HepG2 (cell line): ENCODE data around the gene CCSER1. TPM values are rescaled to one million over a fixed set of nuclear protein-coding genes. Genes with fewer than 3 reads are reported as not detected.

ENCODE experiments used
- HOXA3 ChIP-seq: sonication (generic); formaldehyde crosslinking; IDR thresholded peaks from 2 replicates; pipeline ENCODE4 v1.5.0; 2020; ENCODE audit warnings: missing genetic modification reagents
- MYC ChIP-seq: sonication (generic); formaldehyde crosslinking; IDR thresholded peaks from 2 replicates; pipeline ENCODE4 v1.9.0; 2021; ENCODE audit warnings: missing genetic modification reagents, borderline replicate concordance
- ZNF33A ChIP-seq: sonication (generic); formaldehyde crosslinking; IDR thresholded peaks from 2 replicates; pipeline ENCODE4 v1.5.1; 2020; ENCODE audit warnings: missing genetic modification reagents, mild to moderate bottlenecking, moderate library complexity, borderline replicate concordance
- polyA plus RNA-seq, 8 experiments: library from polyadenylated mRNA; depleted of rRNA in 3 of 8; stranded (reverse) in 7 of 8; unstranded in 1 of 8; fragments of >200 nt; fragmentation: Illumina TruSeq in 4 of 8; extraction: Trizol in 4 of 8; gene quantifications; 2 replicates each; pipeline versions ENCODE4 v1.2.1 to v1.2.3, GENCODE V29; 2011 to 2016; ENCODE audit warnings: low read depth in 4 of 8, missing spikeins in 1 of 8, mixed read lengths in 1 of 8; ENCODE audit not compliant: insufficient read depth in 1 of 8
- total RNA-seq, 5 experiments: library from RNA; depleted of rRNA; stranded (reverse); fragments of >200 nt; fragmentation: Illumina TruSeq; extraction: Trizol; gene quantifications; 2 replicates each; pipeline ENCODE4 v1.2.3, GENCODE V29; 2016; ENCODE audit warnings: low read depth in 1 of 5
- TF ChIP-seq, protein P1 (sequence below): sonication (generic); formaldehyde crosslinking; IDR thresholded peaks from 2 replicates; pipeline ENCODE4 v1.4.0; 2020; ENCODE audit warnings: missing genetic modification reagents, borderline replicate concordance
- TF ChIP-seq, protein P2 (sequence below): sonication (generic); formaldehyde crosslinking; IDR thresholded peaks from 2 replicates; pipeline ENCODE4 v1.8.0; 2022; ENCODE audit warnings: mild to moderate bottlenecking, missing genetic modification reagents, moderate library complexity
- TF ChIP-seq, protein P3 (sequence below): sonication (generic); formaldehyde crosslinking; IDR thresholded peaks from 2 replicates; pipeline ENCODE4 v1.8.1; 2023; ENCODE audit warnings: missing genetic modification reagents, inconsistent platforms, borderline replicate concordance
- TF ChIP-seq, protein P4 (sequence below): sonication (generic); formaldehyde crosslinking; conservative IDR thresholded peaks from 2 replicates; pipeline ENCODE4 v1.4.0; 2020; ENCODE audit warnings: missing genetic modification reagents

The CCSER1 gene
- total and polyA plus RNA-seq, 2 of the 13 experiments (the other 11 are each of a cell fraction or from before 2014, with no cell fraction given) = not detected

DNA sequence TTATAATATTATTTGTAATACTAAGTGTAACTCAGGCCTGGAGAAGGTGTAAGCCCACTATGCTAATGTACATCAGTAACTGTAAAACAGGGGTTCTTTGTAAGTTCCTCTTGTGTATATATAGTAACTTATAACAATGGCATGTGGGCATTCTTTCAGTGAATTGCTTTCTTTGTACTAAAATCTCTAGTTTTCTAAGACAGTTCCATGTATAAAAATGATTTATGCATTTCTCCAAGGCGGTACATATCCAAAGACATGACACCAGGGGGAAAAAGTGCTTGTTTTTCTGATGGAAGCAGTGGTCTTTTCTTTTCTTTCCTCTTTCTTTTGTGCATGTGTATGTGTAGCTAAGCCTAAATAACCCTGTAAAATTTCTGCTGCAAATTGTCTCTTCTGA lies 1474.2 kb downstream of the CCSER1 start (continued):
- TF ChIP-seq, protein P1, sequence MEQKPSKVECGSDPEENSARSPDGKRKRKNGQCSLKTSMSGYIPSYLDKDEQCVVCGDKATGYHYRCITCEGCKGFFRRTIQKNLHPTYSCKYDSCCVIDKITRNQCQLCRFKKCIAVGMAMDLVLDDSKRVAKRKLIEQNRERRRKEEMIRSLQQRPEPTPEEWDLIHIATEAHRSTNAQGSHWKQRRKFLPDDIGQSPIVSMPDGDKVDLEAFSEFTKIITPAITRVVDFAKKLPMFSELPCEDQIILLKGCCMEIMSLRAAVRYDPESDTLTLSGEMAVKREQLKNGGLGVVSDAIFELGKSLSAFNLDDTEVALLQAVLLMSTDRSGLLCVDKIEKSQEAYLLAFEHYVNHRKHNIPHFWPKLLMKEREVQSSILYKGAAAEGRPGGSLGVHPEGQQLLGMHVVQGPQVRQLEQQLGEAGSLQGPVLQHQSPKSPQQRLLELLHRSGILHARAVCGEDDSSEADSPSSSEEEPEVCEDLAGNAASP (CRISPR knock-in tag) = no peak
- no peak for TF ChIP-seq ZNF33A (CRISPR knock-in tag)
- TF ChIP-seq, protein P2, sequence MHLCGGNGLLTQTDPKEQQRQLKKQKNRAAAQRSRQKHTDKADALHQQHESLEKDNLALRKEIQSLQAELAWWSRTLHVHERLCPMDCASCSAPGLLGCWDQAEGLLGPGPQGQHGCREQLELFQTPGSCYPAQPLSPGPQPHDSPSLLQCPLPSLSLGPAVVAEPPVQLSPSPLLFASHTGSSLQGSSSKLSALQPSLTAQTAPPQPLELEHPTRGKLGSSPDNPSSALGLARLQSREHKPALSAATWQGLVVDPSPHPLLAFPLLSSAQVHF (CRISPR knock-in tag) = no peak
- no peak for TF ChIP-seq HOXA3 (CRISPR knock-in tag)
- TF ChIP-seq MYC (CRISPR knock-in tag) = no peak
- TF ChIP-seq, protein P3, sequence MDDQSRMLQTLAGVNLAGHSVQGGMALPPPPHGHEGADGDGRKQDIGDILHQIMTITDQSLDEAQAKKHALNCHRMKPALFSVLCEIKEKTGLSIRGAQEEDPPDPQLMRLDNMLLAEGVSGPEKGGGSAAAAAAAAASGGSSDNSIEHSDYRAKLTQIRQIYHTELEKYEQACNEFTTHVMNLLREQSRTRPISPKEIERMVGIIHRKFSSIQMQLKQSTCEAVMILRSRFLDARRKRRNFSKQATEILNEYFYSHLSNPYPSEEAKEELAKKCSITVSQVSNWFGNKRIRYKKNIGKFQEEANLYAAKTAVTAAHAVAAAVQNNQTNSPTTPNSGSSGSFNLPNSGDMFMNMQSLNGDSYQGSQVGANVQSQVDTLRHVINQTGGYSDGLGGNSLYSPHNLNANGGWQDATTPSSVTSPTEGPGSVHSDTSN (CRISPR knock-in tag) = no peak
- TF ChIP-seq, protein P4, sequence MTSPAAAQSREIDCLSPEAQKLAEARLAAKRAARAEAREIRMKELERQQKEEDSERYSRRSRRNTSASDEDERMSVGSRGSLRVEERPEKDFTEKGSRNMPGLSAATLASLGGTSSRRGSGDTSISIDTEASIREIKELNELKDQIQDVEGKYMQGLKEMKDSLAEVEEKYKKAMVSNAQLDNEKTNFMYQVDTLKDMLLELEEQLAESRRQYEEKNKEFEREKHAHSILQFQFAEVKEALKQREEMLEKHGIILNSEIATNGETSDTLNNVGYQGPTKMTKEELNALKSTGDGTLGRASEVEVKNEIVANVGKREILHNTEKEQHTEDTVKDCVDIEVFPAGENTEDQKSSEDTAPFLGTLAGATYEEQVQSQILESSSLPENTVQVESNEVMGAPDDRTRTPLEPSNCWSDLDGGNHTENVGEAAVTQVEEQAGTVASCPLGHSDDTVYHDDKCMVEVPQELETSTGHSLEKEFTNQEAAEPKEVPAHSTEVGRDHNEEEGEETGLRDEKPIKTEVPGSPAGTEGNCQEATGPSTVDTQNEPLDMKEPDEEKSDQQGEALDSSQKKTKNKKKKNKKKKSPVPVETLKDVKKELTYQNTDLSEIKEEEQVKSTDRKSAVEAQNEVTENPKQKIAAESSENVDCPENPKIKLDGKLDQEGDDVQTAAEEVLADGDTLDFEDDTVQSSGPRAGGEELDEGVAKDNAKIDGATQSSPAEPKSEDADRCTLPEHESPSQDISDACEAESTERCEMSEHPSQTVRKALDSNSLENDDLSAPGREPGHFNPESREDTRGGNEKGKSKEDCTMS (CRISPR knock-in tag) = no peak
